Mesenchymal stem cell (in vitro differentiated cells and primary cell): ENCODE results near the gene COP1.

ENCODE experiments used
- DNase-seq: peaks from one replicate; pipeline ENCODE4 v3.0.0-alpha.2; 2013
- H2AFZ ChIP-seq: one replicate; pipeline ENCODE4 v1.6.1; 2013; ENCODE audit warnings: low read depth, mild to moderate bottlenecking, control low read depth, inconsistent platforms, low read length, moderate library complexity
- H2AK5ac ChIP-seq: 2 replicates; pipeline ENCODE4 v1.6.1; 2013; ENCODE audit warnings: low read length, moderate library complexity, mild to moderate bottlenecking, inconsistent platforms; ENCODE audit not compliant: severe bottlenecking
- H2BK120ac ChIP-seq: one replicate; pipeline ENCODE4 v1.6.1; 2013; ENCODE audit warnings: low read depth, mild to moderate bottlenecking, inconsistent platforms, low read length, moderate library complexity
- H2BK12ac ChIP-seq, 2 experiments: one replicate each; pipeline ENCODE4 v1.6.1; 2013; ENCODE audit warnings: inconsistent platforms in 2 of 2, low read length in 2 of 2, mild to moderate bottlenecking in 2 of 2, moderate library complexity in 2 of 2, control low read depth in 1 of 2
- H2BK15ac ChIP-seq: one replicate; pipeline ENCODE4 v1.6.1; 2013; ENCODE audit warnings: mild to moderate bottlenecking, low read depth, inconsistent platforms; ENCODE audit not compliant: poor library complexity, severe bottlenecking
- H2BK5ac ChIP-seq: 2 replicates; pipeline ENCODE4 v1.6.1; 2013; ENCODE audit warnings: low read depth, mild to moderate bottlenecking, low read length, control low read depth, inconsistent platforms; ENCODE audit not compliant: poor library complexity, severe bottlenecking
- H3K14ac ChIP-seq, 2 experiments: one replicate each; pipeline ENCODE4 v1.6.1; 2013; ENCODE audit warnings: inconsistent platforms in 2 of 2, low read length in 2 of 2, control low read depth in 1 of 2, mild to moderate bottlenecking in 1 of 2, moderate library complexity in 1 of 2
- H3K18ac ChIP-seq, 2 experiments: one replicate each; pipeline ENCODE4 v1.6.1; 2013; ENCODE audit warnings: inconsistent platforms in 2 of 2, low read length in 2 of 2, control low read depth in 1 of 2, low read depth in 1 of 2, mild to moderate bottlenecking in 1 of 2
- H3K23ac ChIP-seq, 2 experiments: one replicate each; pipeline ENCODE4 v1.6.1; 2013; ENCODE audit warnings: inconsistent platforms in 2 of 2, low read length in 2 of 2, mild to moderate bottlenecking in 2 of 2, moderate library complexity in 2 of 2, control low read depth in 1 of 2
- H3K27ac ChIP-seq: 2 replicates; pipeline ENCODE4 v1.5.1; 2013; ENCODE audit warnings: mild to moderate bottlenecking, moderate library complexity, low read length, control low read depth, inconsistent platforms; ENCODE audit not compliant: poor library complexity, severe bottlenecking
- H3K27me3 ChIP-seq, 2 experiments: 2 replicates each; pipeline versions ENCODE4 v1.6.1 to v1.7.0; 2013; ENCODE audit warnings: low read length in 2 of 2, mild to moderate bottlenecking in 2 of 2, moderate library complexity in 2 of 2, control low read depth in 1 of 2, inconsistent platforms in 1 of 2; ENCODE audit not compliant: control insufficient read depth in 1 of 2, insufficient read depth in 1 of 2
- H3K36me3 ChIP-seq, 2 experiments: 2 replicates each; pipeline versions ENCODE4 v1.6.1 to v1.7.0; 2013; ENCODE audit warnings: low read length in 2 of 2, control low read depth in 1 of 2, inconsistent platforms in 1 of 2, low read depth in 1 of 2, mild to moderate bottlenecking in 1 of 2; ENCODE audit not compliant: insufficient read depth in 2 of 2, control insufficient read depth in 1 of 2
- H3K4ac ChIP-seq, 2 experiments: one replicate each; pipeline ENCODE4 v1.6.1; 2013; ENCODE audit warnings: inconsistent platforms in 2 of 2, low read length in 2 of 2, mild to moderate bottlenecking in 2 of 2, moderate library complexity in 2 of 2, control low read depth in 1 of 2, low read depth in 1 of 2
- H3K4me1 ChIP-seq: 2 replicates; pipeline ENCODE4 v1.6.1; 2013; ENCODE audit warnings: low read depth, low read length, control low read depth; ENCODE audit not compliant: control insufficient read depth, insufficient read depth
- H3K4me2 ChIP-seq: 2 replicates; pipeline ENCODE4 v1.6.1; 2013; ENCODE audit warnings: low read length, mild to moderate bottlenecking, inconsistent platforms; ENCODE audit not compliant: poor library complexity, severe bottlenecking
- H3K4me3 ChIP-seq, 2 experiments: 2 replicates each; pipeline versions ENCODE4 v1.5.1 to v1.7.0; 2013; ENCODE audit warnings: low read length in 2 of 2, mild to moderate bottlenecking in 2 of 2, control low read depth in 1 of 2, low read depth in 1 of 2; ENCODE audit not compliant: insufficient read depth in 1 of 2
- H3K79me1 ChIP-seq: replicated peaks from 2 replicates; pipeline ENCODE4 v1.6.1; 2013; ENCODE audit warnings: mild to moderate bottlenecking, control low read depth, low read length, inconsistent platforms; ENCODE audit not compliant: poor library complexity, severe bottlenecking
- H3K9ac ChIP-seq: 2 replicates; pipeline ENCODE4 v1.7.0; 2013; ENCODE audit warnings: mild to moderate bottlenecking, low read length, moderate library complexity
- H3K9me3 ChIP-seq: 2 replicates; pipeline ENCODE4 v1.7.0; 2013; ENCODE audit warnings: mild to moderate bottlenecking, low read length; ENCODE audit not compliant: control insufficient read depth
- H4K8ac ChIP-seq: one replicate; pipeline ENCODE4 v1.6.1; 2013; ENCODE audit warnings: inconsistent platforms, mild to moderate bottlenecking, low read length, moderate library complexity
- H4K91ac ChIP-seq: one replicate; pipeline ENCODE4 v1.6.1; 2013; ENCODE audit warnings: mild to moderate bottlenecking, low read length, inconsistent platforms
- WGBS: methylation state at CpG from one replicate; pipeline ENCODE4 v1.1.7; 2013; ENCODE audit warnings: mixed read lengths; 5-methylcytosine and 5-hydroxymethylcytosine counted together

COP1 gene

DNA sequence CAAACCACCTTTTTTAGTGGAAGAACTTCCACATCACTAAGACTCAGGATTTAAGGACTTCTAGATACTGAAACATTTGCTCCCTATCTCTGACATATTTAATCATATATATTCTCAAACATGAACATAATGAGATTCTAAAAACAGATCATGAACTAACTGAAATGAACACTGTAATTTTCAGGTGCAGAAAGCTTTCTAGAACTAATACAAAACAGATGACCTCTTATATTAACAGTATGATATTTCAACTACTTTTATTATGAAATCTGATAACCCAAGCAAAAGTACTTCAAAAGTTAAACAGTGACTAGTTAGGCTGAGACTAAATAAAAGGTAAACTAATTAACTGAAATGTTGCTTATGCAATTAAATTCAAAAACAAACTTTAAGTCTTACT lies 157.5 kb downstream of the COP1 start:
- H3K4ac ChIP-seq = no peak overlapping the region
- H2BK120ac ChIP-seq = no peak overlapping the region
- no peak overlapping the region for H2AK5ac ChIP-seq
- no peak overlapping the region for H2AFZ ChIP-seq
- no peaks in the 10 kb centered on the region for H3K9me3 ChIP-seq
- H3K36me3 ChIP-seq = peaks cover 0 to 23% of the 10 kb centered on the region in 2 experiments
- H2BK15ac ChIP-seq = no peak overlapping the region
- no peak for DNase-seq
- no peak overlapping the region for H3K27ac ChIP-seq
- H3K4me1 ChIP-seq = peaks cover 3% of the 10 kb centered on the region
- no peak overlapping the region for H3K23ac ChIP-seq
- no peaks in the 10 kb centered on the region for H3K27me3 ChIP-seq
- no peak overlapping the region for H3K9ac ChIP-seq
- peaks cover 5% of the 10 kb centered on the region for H3K79me1 ChIP-seq
- no peak overlapping the region for H3K18ac ChIP-seq
- no peak overlapping the region for H3K4me3 ChIP-seq
- H2BK12ac ChIP-seq = no peak overlapping the region
- H4K91ac ChIP-seq = no peak overlapping the region
- no peak overlapping the region for H3K14ac ChIP-seq
- no peak overlapping the region for H3K4me2 ChIP-seq
- H2BK5ac ChIP-seq = no peak overlapping the region
- no peak overlapping the region for H4K8ac ChIP-seq

DNA sequence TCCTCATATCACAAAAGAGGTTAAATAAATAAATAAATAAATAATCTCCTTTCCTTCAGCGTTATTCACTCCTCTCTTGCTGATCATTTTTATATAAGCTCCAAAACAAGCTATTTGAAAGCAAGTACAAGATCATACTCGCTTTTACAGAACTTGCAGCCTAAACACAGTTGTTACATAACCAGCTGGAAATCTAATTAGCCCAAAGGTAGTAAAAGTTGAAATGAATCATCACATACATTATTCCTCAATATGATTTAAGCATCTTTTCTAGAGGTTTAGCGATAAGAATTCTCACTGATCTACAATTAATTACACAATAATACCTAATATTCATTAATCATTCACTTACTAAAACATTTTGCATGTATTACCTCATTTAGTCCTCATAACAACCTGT lies 160.2 kb downstream of the COP1 start:
- 100% methylated on average over 3 of the region's 3 CpGs for WGBS
- H3K27ac ChIP-seq = no peak overlapping the region

DNA sequence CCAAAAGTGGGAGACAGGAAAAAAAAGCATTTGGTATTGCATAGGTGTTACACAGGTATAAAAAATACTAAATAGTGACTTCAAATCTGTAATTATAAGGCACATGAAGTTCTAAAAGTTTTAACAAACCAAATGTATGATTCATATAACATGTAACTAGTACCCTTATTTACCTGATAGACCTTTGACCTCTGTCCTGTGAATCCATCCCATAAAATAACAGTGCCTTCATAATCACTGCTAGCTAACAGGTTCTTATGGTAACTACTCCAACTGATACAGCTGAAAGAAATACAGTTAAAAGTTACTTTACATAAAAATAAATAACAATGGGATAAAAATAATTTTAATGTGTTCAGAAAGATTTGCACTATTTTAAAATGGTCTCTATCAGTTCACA lies 163.5 kb downstream of the COP1 start:
- peaks cover 7% of the 10 kb centered on the region for H3K79me1 ChIP-seq
- H3K23ac ChIP-seq = no peak overlapping the region
- H3K27me3 ChIP-seq = no peaks in the 10 kb centered on the region
- H4K8ac ChIP-seq = no peak overlapping the region
- no peak overlapping the region for H2BK12ac ChIP-seq
- H3K27ac ChIP-seq = no peak overlapping the region
- peaks cover 15 to 61% of the 10 kb centered on the region in 2 experiments for H3K36me3 ChIP-seq
- no peak overlapping the region for H2AK5ac ChIP-seq
- no peak overlapping the region for H3K4ac ChIP-seq
- no peak overlapping the region for H3K9ac ChIP-seq
- H3K18ac ChIP-seq = no peak overlapping the region
- no peak overlapping the region for H2BK120ac ChIP-seq
- H2AFZ ChIP-seq = no peak overlapping the region
- H3K4me3 ChIP-seq = no peak overlapping the region
- no peak overlapping the region for H3K14ac ChIP-seq
- no peak overlapping the region for H2BK15ac ChIP-seq
- no peak overlapping the region for H4K91ac ChIP-seq
- H3K4me1 ChIP-seq = peaks cover 3% of the 10 kb centered on the region
- DNase-seq = no peak
- H3K9me3 ChIP-seq = no peaks in the 10 kb centered on the region
- no peak overlapping the region for H3K4me2 ChIP-seq
- H2BK5ac ChIP-seq = no peak overlapping the region

More for the DNA sequence above, 160.2 kb downstream of the COP1 start:
- no peak overlapping the region for H3K9ac ChIP-seq
- H3K4me2 ChIP-seq = no peak overlapping the region
- no peak overlapping the region for H3K18ac ChIP-seq
- no peak overlapping the region for H2BK15ac ChIP-seq
- DNase-seq = no peak
- no peak overlapping the region for H2BK5ac ChIP-seq
- H3K23ac ChIP-seq = no peak overlapping the region
- no peak overlapping the region for H2BK120ac ChIP-seq
- H3K27me3 ChIP-seq = no peaks in the 10 kb centered on the region
- no peak overlapping the region for H3K4ac ChIP-seq
- H4K91ac ChIP-seq = no peak overlapping the region
- no peak overlapping the region for H3K14ac ChIP-seq
- peaks cover 8 to 38% of the 10 kb centered on the region in 2 experiments for H3K36me3 ChIP-seq
- H3K79me1 ChIP-seq = peaks cover 6% of the 10 kb centered on the region
- no peak overlapping the region for H2BK12ac ChIP-seq
- no peaks in the 10 kb centered on the region for H3K9me3 ChIP-seq
- no peak overlapping the region for H4K8ac ChIP-seq
- peaks cover 3% of the 10 kb centered on the region for H3K4me1 ChIP-seq
- no peak overlapping the region for H2AK5ac ChIP-seq
- no peak overlapping the region for H2AFZ ChIP-seq
- no peak overlapping the region for H3K4me3 ChIP-seq

DNA sequence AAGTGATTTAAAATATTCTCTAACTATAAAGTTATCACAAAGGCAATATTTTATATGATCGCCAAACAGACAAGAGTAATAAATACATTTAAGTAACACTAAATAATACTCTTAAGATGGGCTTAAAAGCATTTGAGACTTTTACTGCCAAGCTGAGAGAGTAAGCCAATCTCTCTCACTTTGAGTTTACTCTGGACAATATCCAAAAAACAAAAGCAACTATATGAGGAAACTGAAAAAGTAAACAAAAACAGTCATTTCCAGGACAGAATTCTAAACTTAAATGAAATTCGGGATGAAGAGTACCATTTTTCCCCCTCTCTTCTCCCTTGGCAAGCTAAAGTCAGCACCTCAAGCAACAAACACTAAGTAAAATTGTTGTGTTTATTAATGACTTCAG lies 173.2 kb downstream of the COP1 start:
- H4K8ac ChIP-seq = no peak overlapping the region
- H3K9ac ChIP-seq = peak overlapping the region; percentile 24
- H3K27me3 ChIP-seq = no peaks in the 10 kb centered on the region
- no CpG with 5 or more reads among the region's 2 CpGs for WGBS
- H3K9me3 ChIP-seq = no peaks in the 10 kb centered on the region
- H3K4ac ChIP-seq = no peak overlapping the region
- peak; percentile 33 for DNase-seq
- peaks cover 0 to 33% of the 10 kb centered on the region in 2 experiments for H3K36me3 ChIP-seq
- H3K27ac ChIP-seq = no peak overlapping the region
- no peak overlapping the region for H2AFZ ChIP-seq
- H2BK120ac ChIP-seq = no peak overlapping the region
- no peaks in the 10 kb centered on the region for H3K4me1 ChIP-seq
- no peak overlapping the region for H2AK5ac ChIP-seq
- peaks cover 4% of the 10 kb centered on the region for H3K79me1 ChIP-seq
- H3K14ac ChIP-seq = no peak overlapping the region
- no peak overlapping the region for H3K4me2 ChIP-seq
- H3K23ac ChIP-seq = no peak overlapping the region
- H2BK12ac ChIP-seq = no peak overlapping the region
- no peak overlapping the region for H2BK5ac ChIP-seq
- no peak overlapping the region for H3K4me3 ChIP-seq
- no peak overlapping the region for H3K18ac ChIP-seq
- H2BK15ac ChIP-seq = no peak overlapping the region
- no peak overlapping the region for H4K91ac ChIP-seq
